Body of pancreas (tissue), 4 donors: Measurements from ENCODE around the gene ATCAY. TPM values are rescaled to one million over a fixed set of nuclear protein-coding genes. Genes with fewer than 3 reads are reported as not detected.

ENCODE experiments used
- ATAC-seq: fragments of 150-250 bp; one replicate; pipeline ENCODE4 v1.9.1; 2016
- DNase-seq, 4 donors: peaks; one replicate each; pipeline ENCODE4 v3.0.0-alpha.2; 2019
- H3K27ac ChIP-seq, 4 donors: fragments of 200-600 bp; sonication (generic); 1 replicate in 3 of 4; 2 replicates in 1 of 4; pipeline versions ENCODE4 v1.5.1 to v1.6.1; 2016 to 2019; ENCODE audit warnings: mild to moderate bottlenecking in 1 of 4, mixed read lengths in 1 of 4, moderate library complexity in 1 of 4
- H3K27me3 ChIP-seq, 2 donors: fragments of 200-600 bp; sonication (generic); one replicate each; pipeline ENCODE4 v1.6.0; 2016; ENCODE audit warnings: mild to moderate bottlenecking in 1 of 2
- H3K36me3 ChIP-seq, 2 donors: fragments of 200-600 bp; sonication (generic); replicated peaks in 1 of 2; 2 replicates each; pipeline ENCODE4 v1.5.1; 2016; ENCODE audit warnings: low read depth in 2 of 2; ENCODE audit not compliant: insufficient read depth in 1 of 2
- H3K4me1 ChIP-seq: fragments of 200-600 bp; sonication (generic); one replicate; pipeline ENCODE4 v1.6.0; 2016
- H3K4me3 ChIP-seq, 2 donors: fragments of 200-600 bp; sonication (generic); 1 replicate in 1 of 2; 2 replicates in 1 of 2; pipeline ENCODE4 v1.5.1; 2016 to 2019
- H3K9me3 ChIP-seq, 3 donors: fragments of 200-600 bp; sonication (generic); 1 replicate in 2 of 3; 2 replicates in 1 of 3; pipeline ENCODE4 v1.5.1; 2016
- POLR2A ChIP-seq, 3 donors: fragments of 450-650 bp; IDR thresholded peaks; one replicate each; pipeline ENCODE4 v1.6.1; 2016; ENCODE audit warnings: antibody characterized with exemption in 3 of 3, mild to moderate bottlenecking in 2 of 3
- WGBS, 2 donors: methylation state at CpG; one replicate each; pipeline ENCODE4 v1.1.5; 2017; 5-methylcytosine and 5-hydroxymethylcytosine counted together
- intact Hi-C: fragments of 100-400 bp; cut with DNase I; formaldehyde crosslinking; loops from one replicate; pipeline ENCODE4 v1.15.1; 2023
- total RNA-seq, 2 donors: library from RNA; depleted of rRNA; stranded (reverse); fragments of >200 nt; gene quantifications; one replicate each; pipeline ENCODE4 v1.1.0, GENCODE V29; 2016
- TF ChIP-seq, protein P1 (sequence below), 7 experiments: fragments of 450-650 bp in 4 of 7; fragments of 200-600 bp in 3 of 7; sonication (generic) in 3 of 7; IDR thresholded peaks; one replicate each; pipeline ENCODE4 v1.5.1; 2016 to 2019; ENCODE audit warnings: antibody characterized with exemption in 7 of 7

The ATCAY gene
- total RNA-seq, 2 donors from 2014 or later = 1.6 TPM; not detected in 1

DNA sequence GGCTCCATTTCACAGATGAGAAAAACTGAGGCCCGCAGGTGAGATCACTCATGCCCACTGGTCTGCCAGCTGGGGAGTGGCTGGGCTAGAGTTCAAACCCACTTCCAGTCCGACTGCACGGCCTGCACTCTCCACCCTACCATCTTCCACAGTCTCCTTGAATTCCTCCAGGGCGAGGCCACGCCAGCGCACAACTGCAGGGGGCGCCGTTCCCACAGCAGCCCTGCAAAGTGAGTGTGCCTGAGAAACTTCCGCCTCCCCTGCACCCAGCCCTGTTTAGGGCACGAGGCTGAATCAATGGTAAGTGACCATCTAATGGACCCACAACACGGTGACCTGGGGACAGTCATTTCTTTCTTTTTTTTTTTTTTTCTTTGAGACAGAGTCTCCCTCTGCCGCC is 829 bp upstream of the ATCAY start:
- peaks cover 0 to 24% of the 10 kb centered on the region in 2 donors for H3K27me3 ChIP-seq
- intact Hi-C loops = no loop called here
- 49 to 55% methylated on average over 12 of the region's 12 CpGs for WGBS, 2 donors
- TF ChIP-seq, protein P1, sequence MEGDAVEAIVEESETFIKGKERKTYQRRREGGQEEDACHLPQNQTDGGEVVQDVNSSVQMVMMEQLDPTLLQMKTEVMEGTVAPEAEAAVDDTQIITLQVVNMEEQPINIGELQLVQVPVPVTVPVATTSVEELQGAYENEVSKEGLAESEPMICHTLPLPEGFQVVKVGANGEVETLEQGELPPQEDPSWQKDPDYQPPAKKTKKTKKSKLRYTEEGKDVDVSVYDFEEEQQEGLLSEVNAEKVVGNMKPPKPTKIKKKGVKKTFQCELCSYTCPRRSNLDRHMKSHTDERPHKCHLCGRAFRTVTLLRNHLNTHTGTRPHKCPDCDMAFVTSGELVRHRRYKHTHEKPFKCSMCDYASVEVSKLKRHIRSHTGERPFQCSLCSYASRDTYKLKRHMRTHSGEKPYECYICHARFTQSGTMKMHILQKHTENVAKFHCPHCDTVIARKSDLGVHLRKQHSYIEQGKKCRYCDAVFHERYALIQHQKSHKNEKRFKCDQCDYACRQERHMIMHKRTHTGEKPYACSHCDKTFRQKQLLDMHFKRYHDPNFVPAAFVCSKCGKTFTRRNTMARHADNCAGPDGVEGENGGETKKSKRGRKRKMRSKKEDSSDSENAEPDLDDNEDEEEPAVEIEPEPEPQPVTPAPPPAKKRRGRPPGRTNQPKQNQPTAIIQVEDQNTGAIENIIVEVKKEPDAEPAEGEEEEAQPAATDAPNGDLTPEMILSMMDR (IDR thresholded peaks at IDR 0.05) = no peak
- TF ChIP-seq POLR2A (IDR thresholded peaks at IDR 0.05) = no peak
- DNase-seq (no peak), ATAC-seq (no peak)
- no peaks in the 10 kb centered on the region for H3K9me3 ChIP-seq
- H3K4me1 ChIP-seq = no peaks in the 10 kb centered on the region
- H3K36me3 ChIP-seq = no peaks in the 10 kb centered on the region
- no peak overlapping the region for H3K4me3 ChIP-seq
- no peak overlapping the region for H3K27ac ChIP-seq

DNA sequence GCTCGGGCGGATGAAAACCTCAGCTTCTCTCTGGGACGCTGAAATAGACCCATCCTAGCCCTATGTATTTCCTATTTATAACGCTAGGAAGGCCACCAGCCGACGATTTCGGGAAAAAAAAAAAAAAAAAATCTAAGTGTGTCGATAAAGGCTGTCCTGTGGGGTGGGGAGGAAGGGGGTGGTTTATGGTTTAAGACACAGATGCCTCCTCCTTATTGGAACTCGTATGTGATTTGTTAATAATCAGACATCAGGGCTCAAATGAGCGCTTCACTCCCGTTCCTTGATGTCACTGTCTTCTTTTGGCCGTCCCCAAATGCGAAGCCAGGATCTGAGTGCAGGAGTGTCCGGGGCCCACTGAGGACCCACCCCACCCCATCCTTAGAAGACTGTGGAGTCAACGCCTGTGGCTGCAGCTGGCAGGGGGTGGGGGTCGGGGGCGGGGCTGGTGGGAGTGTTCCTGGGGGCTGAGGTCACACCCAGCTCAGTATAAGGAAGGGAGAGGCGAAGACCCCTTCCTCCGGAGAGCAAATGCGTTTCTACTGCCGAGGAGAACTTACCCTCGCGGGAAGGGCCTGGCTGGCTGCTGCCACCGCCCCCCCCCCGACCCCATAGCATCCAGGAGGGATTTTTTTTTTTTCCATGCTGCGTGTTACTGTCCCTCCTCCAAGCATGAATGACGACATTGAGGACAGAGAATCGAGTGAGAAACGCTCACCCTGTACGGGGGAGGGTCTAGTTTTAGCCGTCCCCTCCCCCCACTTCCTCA is 971 bp downstream of the ATCAY start:
- TF ChIP-seq, protein P1 (IDR thresholded peaks at IDR 0.05) = no peak
- no peak for TF ChIP-seq POLR2A (IDR thresholded peaks at IDR 0.05)
- Histone ChIP-seq H3K9me3 (no peaks in the 10 kb centered on the region), H3K4me1 (no peaks in the 10 kb centered on the region), H3K27ac (no peak overlapping the region), H3K36me3 (no peaks in the 10 kb centered on the region), H3K4me3 (no peak overlapping the region), H3K27me3 (peaks cover 0 to 24% of the 10 kb centered on the region in 2 donors)
- no peak for ATAC-seq
- intact Hi-C loops = no loop called here
- WGBS, 2 donors = 3 to 5% methylated on average over 16 to 29 of the region's 31 CpGs
- DNase-seq = no peak

DNA sequence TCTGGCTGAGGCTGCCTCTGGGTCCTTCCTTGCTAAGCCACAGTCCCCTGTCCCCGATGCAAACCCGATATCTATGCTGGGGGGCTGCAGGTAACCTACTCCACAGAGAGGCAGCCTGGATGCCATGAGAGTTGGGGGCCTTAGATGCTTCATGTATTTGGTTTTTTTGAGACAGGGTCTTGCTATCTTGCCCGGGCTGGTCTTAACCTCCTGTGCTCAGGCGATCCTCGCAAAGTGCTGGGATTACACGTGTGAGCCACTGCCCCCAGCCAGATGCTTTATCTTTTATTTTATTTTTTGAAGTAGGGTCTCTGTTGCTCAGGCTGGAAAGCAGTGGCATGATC is 1.5 kb downstream of the ATCAY start:
- intact Hi-C loops = no loop called here
- ATAC-seq = no peak
- peaks cover 0 to 24% of the 10 kb centered on the region in 2 donors for H3K27me3 ChIP-seq

DNA sequence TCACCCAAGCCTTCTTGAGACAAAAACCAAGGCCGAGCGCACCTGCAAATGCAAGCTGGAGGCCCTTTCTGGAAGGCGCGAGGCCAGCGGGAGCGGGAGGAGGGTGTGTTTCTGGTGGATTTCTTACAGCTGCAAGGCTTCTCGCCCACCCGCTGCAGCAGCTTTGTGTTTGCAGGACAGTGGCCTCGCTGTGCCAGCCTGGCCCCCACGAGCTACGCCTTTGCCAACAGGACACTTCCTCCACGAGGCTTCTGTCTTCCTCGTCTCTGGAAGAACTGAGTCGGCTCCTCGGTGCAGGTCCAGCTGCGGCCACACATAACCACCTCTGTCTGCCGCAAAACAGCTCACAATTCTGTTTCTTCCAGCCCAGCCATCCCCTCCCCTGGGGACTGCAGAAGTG is 10.1 kb downstream of the ATCAY start:
- no peak overlapping the region for H3K4me3 ChIP-seq
- intact Hi-C loops = no loop called here
- 52 to 73% methylated on average over 6 to 17 of the region's 17 CpGs for WGBS, 2 donors

More for the DNA sequence above, 1.5 kb downstream of the ATCAY start:
- Histone ChIP-seq H3K4me3 (no peak overlapping the region), H3K36me3 (no peaks in the 10 kb centered on the region), H3K9me3 (no peaks in the 10 kb centered on the region), H3K4me1 (no peaks in the 10 kb centered on the region), H3K27ac (no peak overlapping the region)
- 14 to 20% methylated on average over 4 to 6 of the region's 6 CpGs for WGBS, 2 donors
- TF ChIP-seq, protein P1 (IDR thresholded peaks at IDR 0.05) = no peak
- TF ChIP-seq POLR2A (IDR thresholded peaks at IDR 0.05) = no peak
- no peak for DNase-seq

More for the DNA sequence above, 10.1 kb downstream of the ATCAY start:
- no peaks in the 10 kb centered on the region for H3K9me3 ChIP-seq
- TF ChIP-seq POLR2A (IDR thresholded peaks at IDR 0.05) = no peak
- TF ChIP-seq, protein P1 (IDR thresholded peaks at IDR 0.05) = no peak
- H3K36me3 ChIP-seq = no peaks in the 10 kb centered on the region
- no peak for ATAC-seq
- H3K27me3 ChIP-seq = no peaks in the 10 kb centered on the region
- no peak overlapping the region for H3K27ac ChIP-seq
- DNase-seq = no peak
- no peaks in the 10 kb centered on the region for H3K4me1 ChIP-seq
